HUDEP-2 (cell line): ENCODE data around the gene PTPRT.

ENCODE experiments used
- DNase-seq, 76 experiments: peaks; one replicate each; lab custom pipeline; 2025; ENCODE audit not compliant: unreplicated experiment in 76 of 76; lab: John Stamatoyannopoulos, UW

PTPRT gene

GRCh38 chr20:42985628-42986027 lies 204.1 kb downstream of the PTPRT start:
- DNase-seq = no peak

GRCh38 chr20:42982218-42982617 lies 207.5 kb downstream of the PTPRT start:
- no peak for DNase-seq

- DNase-seq = no peak
Observed at GRCh38 chr20:42981253-42981652, 208.5 kb downstream of the PTPRT start.

GRCh38 chr20:42979720-42980119 lies 210.0 kb downstream of the PTPRT start:
- no peak for DNase-seq

- DNase-seq = no peak
Observed at GRCh38 chr20:42978184-42978974, 211.3 kb downstream of the PTPRT start.

- DNase-seq = no peak
Observed at GRCh38 chr20:42975974-42976373, 213.7 kb downstream of the PTPRT start.

GRCh38 chr20:42974347-42974746 lies 215.4 kb downstream of the PTPRT start:
- no peak for DNase-seq

GRCh38 chr20:42972591-42972990 lies 217.1 kb downstream of the PTPRT start:
- no peak for DNase-seq

GRCh38 chr20:42968746-42969145 lies 221.0 kb downstream of the PTPRT start:
- DNase-seq = no peak

GRCh38 chr20:42963796-42964195 lies 225.9 kb downstream of the PTPRT start:
- no peak for DNase-seq

GRCh38 chr20:42961771-42962170 lies 227.9 kb downstream of the PTPRT start:
- DNase-seq = no peak

GRCh38 chr20:42959996-42960395 lies 229.7 kb downstream of the PTPRT start:
- no peak for DNase-seq

GRCh38 chr20:42958367-42959069 lies 231.2 kb downstream of the PTPRT start:
- no peak for DNase-seq

- no peak for DNase-seq
Observed at GRCh38 chr20:42957704-42958095, 232.0 kb downstream of the PTPRT start.

GRCh38 chr20:42957018-42957703 lies 232.5 kb downstream of the PTPRT start:
- no peak for DNase-seq

GRCh38 chr20:42955713-42956112 lies 234.0 kb downstream of the PTPRT start:
- no peak for DNase-seq

- DNase-seq = no peak
Observed at GRCh38 chr20:42954951-42955350, 234.8 kb downstream of the PTPRT start.

GRCh38 chr20:42949950-42950349 lies 239.8 kb downstream of the PTPRT start:
- no peak for DNase-seq

GRCh38 chr20:42945234-42945994 lies 244.3 kb downstream of the PTPRT start:
- DNase-seq = no peak

GRCh38 chr20:42941629-42942028 lies 248.1 kb downstream of the PTPRT start:
- DNase-seq = no peak
